ENCODE results near the gene SMPD3. TPM values are rescaled to one million over a fixed set of nuclear protein-coding genes. Genes with fewer than 3 reads are reported as not detected.

Gene SMPD3
- total RNA-seq, 1 donor from 2014 or later: 0.16 TPM

GRCh38 chr16:68378436-68379415, 69.6 kb downstream of the SMPD3 start:
- DNase-seq: no peak
- no peaks in the 10 kb centered on the region for H3K27me3 ChIP-seq (ENCODE audit: low read depth)

GRCh38 chr16:68377667-68378393, 70.5 kb downstream of the SMPD3 start:
- Histone ChIP-seq H3K4me1 (no peaks in the 10 kb centered on the region), H3K27me3 (ENCODE audit: low read depth) (no peaks in the 10 kb centered on the region), H3K36me3 (no peaks in the 10 kb centered on the region), H3K9me3 (replicated peaks) (no peaks in the 10 kb centered on the region), H3K4me3 (no peak overlapping the region), H3K27ac (replicated peaks) (no peak overlapping the region)
- DNase-seq: no peak
- intact Hi-C loops (cut with micrococcal nuclease): no loop called here
- no peak for TF ChIP-seq CTCF (IDR thresholded peaks at IDR 0.05; ENCODE audit: borderline replicate concordance)

More at GRCh38 chr16:68378436-68379415, 69.6 kb downstream of the SMPD3 start:
- intact Hi-C loops (cut with micrococcal nuclease): no loop called here
- Histone ChIP-seq H3K27ac (replicated peaks) (no peak overlapping the region), H3K4me3 (no peak overlapping the region), H3K36me3 (no peaks in the 10 kb centered on the region), H3K4me1 (no peaks in the 10 kb centered on the region), H3K9me3 (replicated peaks) (no peaks in the 10 kb centered on the region)
- TF ChIP-seq CTCF (IDR thresholded peaks at IDR 0.05; ENCODE audit: borderline replicate concordance): no peak

- Histone ChIP-seq H3K27ac (replicated peaks) (no peak overlapping the region), H3K4me1 (no peaks in the 10 kb centered on the region), H3K4me3 (no peak overlapping the region), H3K9me3 (replicated peaks) (no peaks in the 10 kb centered on the region), H3K27me3 (ENCODE audit: low read depth) (no peaks in the 10 kb centered on the region), H3K36me3 (no peaks in the 10 kb centered on the region)
- TF ChIP-seq CTCF (IDR thresholded peaks at IDR 0.05; ENCODE audit: borderline replicate concordance): no peak
- DNase-seq: no peak
- intact Hi-C loops (cut with micrococcal nuclease): no loop called here
Measured at GRCh38 chr16:68377221-68377620, 71.1 kb downstream of the SMPD3 start.

GRCh38 chr16:68376590-68376989, 71.7 kb downstream of the SMPD3 start:
- intact Hi-C loops (cut with micrococcal nuclease): no loop called here
- DNase-seq: no peak
- Histone ChIP-seq H3K36me3 (no peaks in the 10 kb centered on the region), H3K27me3 (ENCODE audit: low read depth) (no peaks in the 10 kb centered on the region), H3K27ac (replicated peaks) (no peak overlapping the region), H3K9me3 (replicated peaks) (no peaks in the 10 kb centered on the region), H3K4me3 (no peak overlapping the region), H3K4me1 (no peaks in the 10 kb centered on the region)
- TF ChIP-seq CTCF (IDR thresholded peaks at IDR 0.05; ENCODE audit: borderline replicate concordance): no peak

GRCh38 chr16:68375801-68376536, 72.3 kb downstream of the SMPD3 start:
- DNase-seq: no peak
- TF ChIP-seq CTCF (IDR thresholded peaks at IDR 0.05; ENCODE audit: borderline replicate concordance): no peak
- intact Hi-C loops (cut with micrococcal nuclease): no loop called here
- Histone ChIP-seq H3K9me3 (replicated peaks) (no peaks in the 10 kb centered on the region), H3K27me3 (ENCODE audit: low read depth) (no peaks in the 10 kb centered on the region), H3K4me1 (no peaks in the 10 kb centered on the region), H3K36me3 (no peaks in the 10 kb centered on the region), H3K27ac (replicated peaks) (no peak overlapping the region), H3K4me3 (no peak overlapping the region)
